ENCODE results near the gene LRRK2.

LRRK2 gene

GRCh38 chr12:40224439-40225291 is at the start of gene LRRK2:
Gene LRRK2, plus strand, starts transcription at chr12:40224997. Its CDS starts 135 bp downstream, at chr12:40225132.
- Histone ChIP-seq H3K9ac (ENCODE audit: insufficient read length) (peak within 1 kb of the TSS; percentile 91), H3K27ac (peak within 1 kb of the TSS; percentile 70), H3K4me3 (peak within 1 kb of the TSS; percentile 91), H3K9me3 (ENCODE audit: low read depth, low read length) (no peaks in the 10 kb centered on the region), H3K36me3 (ENCODE audit: insufficient read depth, low read length) (no peaks in the 10 kb centered on the region)
- TF ChIP-seq EZH2 (IDR thresholded peaks at IDR 0.05) (no peak), POLR2AphosphoS5 (IDR thresholded peaks at IDR 0.05; ENCODE audit: borderline replicate concordance, low read depth, low read length) (peak; percentile 67), FOXP2 (optimal IDR thresholded peaks at IDR 0.05; ENCODE audit: control extremely low read depth, extremely low read length, insufficient read depth) (no peak)
- no peak for DNase-seq (ENCODE audit: low read depth, low spot score)

- Histone ChIP-seq H3K4me3 (no peak overlapping the region), H3K27ac (no peak overlapping the region), H3K9me3 (ENCODE audit: low read depth, low read length) (no peaks in the 10 kb centered on the region), H3K9ac (ENCODE audit: insufficient read length) (no peak overlapping the region), H3K36me3 (ENCODE audit: insufficient read depth, low read length) (no peaks in the 10 kb centered on the region)
- TF ChIP-seq POLR2AphosphoS5 (IDR thresholded peaks at IDR 0.05; ENCODE audit: borderline replicate concordance, low read depth, low read length) (no peak), FOXP2 (optimal IDR thresholded peaks at IDR 0.05; ENCODE audit: control extremely low read depth, extremely low read length, insufficient read depth) (no peak), EZH2 (IDR thresholded peaks at IDR 0.05) (no peak)
- no peak for DNase-seq (ENCODE audit: low read depth, low spot score)
Measured at GRCh38 chr12:40175045-40175444, 49.8 kb upstream of the LRRK2 start.

- TF ChIP-seq POLR2AphosphoS5 (IDR thresholded peaks at IDR 0.05; ENCODE audit: borderline replicate concordance, low read depth, low read length), result no peak
- TF ChIP-seq FOXP2 (optimal IDR thresholded peaks at IDR 0.05; ENCODE audit: control extremely low read depth, extremely low read length, insufficient read depth), result no peak
- no peak for TF ChIP-seq EZH2 (IDR thresholded peaks at IDR 0.05)
Measured at GRCh38 chr12:40175489-40175888, 49.3 kb upstream of the LRRK2 start.

GRCh38 chr12:40178701-40179100 is 46.1 kb upstream of the LRRK2 start:
- TF ChIP-seq FOXP2 (optimal IDR thresholded peaks at IDR 0.05; ENCODE audit: control extremely low read depth, extremely low read length, insufficient read depth), result no peak
- TF ChIP-seq EZH2 (IDR thresholded peaks at IDR 0.05), result no peak
- no peak for TF ChIP-seq POLR2AphosphoS5 (IDR thresholded peaks at IDR 0.05; ENCODE audit: borderline replicate concordance, low read depth, low read length)
- H3K36me3 ChIP-seq (ENCODE audit: insufficient read depth, low read length), result no peaks in the 10 kb centered on the region

More at GRCh38 chr12:40175489-40175888, 49.3 kb upstream of the LRRK2 start:
- Histone ChIP-seq H3K9me3 (ENCODE audit: low read depth, low read length) (no peaks in the 10 kb centered on the region), H3K27ac (no peak overlapping the region), H3K4me3 (no peak overlapping the region), H3K36me3 (ENCODE audit: insufficient read depth, low read length) (no peaks in the 10 kb centered on the region), H3K9ac (ENCODE audit: insufficient read length) (no peak overlapping the region)
- no peak for DNase-seq (ENCODE audit: low read depth, low spot score)

GRCh38 chr12:40181490-40181889 is 43.3 kb upstream of the LRRK2 start:
- Histone ChIP-seq H3K27ac (no peak overlapping the region), H3K9me3 (ENCODE audit: low read depth, low read length) (no peaks in the 10 kb centered on the region), H3K9ac (ENCODE audit: insufficient read length) (no peak overlapping the region), H3K36me3 (ENCODE audit: insufficient read depth, low read length) (no peaks in the 10 kb centered on the region), H3K4me3 (no peak overlapping the region)
- no peak for TF ChIP-seq EZH2 (IDR thresholded peaks at IDR 0.05)
- TF ChIP-seq POLR2AphosphoS5 (IDR thresholded peaks at IDR 0.05; ENCODE audit: borderline replicate concordance, low read depth, low read length), result no peak
- no peak for TF ChIP-seq FOXP2 (optimal IDR thresholded peaks at IDR 0.05; ENCODE audit: control extremely low read depth, extremely low read length, insufficient read depth)
- no peak for DNase-seq (ENCODE audit: low read depth, low spot score)

More at GRCh38 chr12:40178701-40179100, 46.1 kb upstream of the LRRK2 start:
- Histone ChIP-seq H3K4me3 (no peak overlapping the region), H3K9me3 (ENCODE audit: low read depth, low read length) (no peaks in the 10 kb centered on the region), H3K27ac (no peak overlapping the region), H3K9ac (ENCODE audit: insufficient read length) (no peak overlapping the region)
- DNase-seq (ENCODE audit: low read depth, low spot score), result no peak

GRCh38 chr12:40183715-40184114 is 41.1 kb upstream of the LRRK2 start:
- Histone ChIP-seq H3K9me3 (ENCODE audit: low read depth, low read length) (no peaks in the 10 kb centered on the region), H3K9ac (ENCODE audit: insufficient read length) (no peak overlapping the region), H3K27ac (no peak overlapping the region), H3K36me3 (ENCODE audit: insufficient read depth, low read length) (no peaks in the 10 kb centered on the region), H3K4me3 (no peak overlapping the region)
- TF ChIP-seq EZH2 (IDR thresholded peaks at IDR 0.05), result no peak
- no peak for DNase-seq (ENCODE audit: low read depth, low spot score)

GRCh38 chr12:40184493-40185302 is 40.1 kb upstream of the LRRK2 start:
- Histone ChIP-seq H3K9me3 (ENCODE audit: low read depth, low read length) (no peaks in the 10 kb centered on the region), H3K27ac (no peak overlapping the region), H3K36me3 (ENCODE audit: insufficient read depth, low read length) (no peaks in the 10 kb centered on the region), H3K9ac (ENCODE audit: insufficient read length) (no peak overlapping the region), H3K4me3 (no peak overlapping the region)
- no peak for DNase-seq (ENCODE audit: low read depth, low spot score)
- TF ChIP-seq POLR2AphosphoS5 (IDR thresholded peaks at IDR 0.05; ENCODE audit: borderline replicate concordance, low read depth, low read length), result no peak
- no peak for TF ChIP-seq FOXP2 (optimal IDR thresholded peaks at IDR 0.05; ENCODE audit: control extremely low read depth, extremely low read length, insufficient read depth)

- TF ChIP-seq POLR2AphosphoS5 (IDR thresholded peaks at IDR 0.05; ENCODE audit: borderline replicate concordance, low read depth, low read length), result no peak
- no peak for TF ChIP-seq FOXP2 (optimal IDR thresholded peaks at IDR 0.05; ENCODE audit: control extremely low read depth, extremely low read length, insufficient read depth)
- no peak for TF ChIP-seq EZH2 (IDR thresholded peaks at IDR 0.05)
- no peak overlapping the region for H3K4me3 ChIP-seq
- no peak overlapping the region for H3K27ac ChIP-seq
- H3K36me3 ChIP-seq (ENCODE audit: insufficient read depth, low read length), result no peaks in the 10 kb centered on the region
- no peak overlapping the region for H3K9ac ChIP-seq (ENCODE audit: insufficient read length)
- DNase-seq (ENCODE audit: low read depth, low spot score), result no peak
- 0 out of 2 replicates have a peak, but pooled peaks cover 4% of the 10 kb centered on the region for H3K9me3 ChIP-seq (ENCODE audit: low read depth, low read length)
Measured at GRCh38 chr12:40185303-40185693, 39.5 kb upstream of the LRRK2 start.
